Neutrophil (primary cell): ENCODE results near the gene ZBTB12.
A peak's percentile ranks its signal among the peaks of the same experiment; 100 is the strongest.

Experiments
- H3K27ac ChIP-seq: fragments of 200-600 bp; sonication (generic); 2 replicates; pipeline ENCODE4 v1.5.1; 2016; ENCODE audit warnings: mild to moderate bottlenecking, moderate library complexity
- H3K27me3 ChIP-seq: fragments of 200-600 bp; sonication (generic); 2 replicates; pipeline ENCODE4 v1.6.0; 2016; ENCODE audit warnings: mild to moderate bottlenecking
- H3K36me3 ChIP-seq: fragments of 200-600 bp; sonication (generic); 2 replicates; pipeline ENCODE4 v1.5.1; 2017
- H3K4me1 ChIP-seq, 2 experiments: fragments of 200-600 bp in 1 of 2; sonication (generic) in 1 of 2; 1 replicate in 1 of 2; 2 replicates in 1 of 2; pipeline versions ENCODE4 v1.5.1 to v1.6.1; 2013 to 2016; ENCODE audit warnings: low read depth in 1 of 2, low read length in 1 of 2, mild to moderate bottlenecking in 1 of 2, moderate library complexity in 1 of 2; ENCODE audit not compliant: control insufficient read depth in 1 of 2, insufficient read depth in 1 of 2
- H3K4me3 ChIP-seq, 2 experiments: fragments of 200-600 bp in 1 of 2; sonication (generic) in 1 of 2; 1 replicate in 1 of 2; 2 replicates in 1 of 2; pipeline ENCODE4 v1.5.1; 2013 to 2016; ENCODE audit warnings: low read depth in 1 of 2, low read length in 1 of 2, mild to moderate bottlenecking in 1 of 2, moderate library complexity in 1 of 2
- H3K9me3 ChIP-seq: fragments of 200-600 bp; sonication (generic); 2 replicates; pipeline ENCODE4 v1.5.1; 2016
- CTCF ChIP-seq: fragments of 200-600 bp; sonication (generic); IDR thresholded peaks from 2 replicates; pipeline ENCODE4 v1.5.1; 2016; ENCODE audit warnings: antibody characterized with exemption

Gene ZBTB12

GRCh38 chr6:31901415-31901952 is 402 bp downstream of the ZBTB12 start:
- H3K36me3 ChIP-seq, result no peaks in the 10 kb centered on the region
- no peak for TF ChIP-seq CTCF
- peaks cover 39% of the 10 kb centered on the region for H3K27me3 ChIP-seq
- no peaks in the 10 kb centered on the region for H3K9me3 ChIP-seq
- peaks cover 35 to 37% of the 10 kb centered on the region in 2 experiments for H3K4me1 ChIP-seq
- no peak overlapping the region for H3K27ac ChIP-seq
- peak overlapping the region; percentile 70 to 72 for H3K4me3 ChIP-seq

DNA sequence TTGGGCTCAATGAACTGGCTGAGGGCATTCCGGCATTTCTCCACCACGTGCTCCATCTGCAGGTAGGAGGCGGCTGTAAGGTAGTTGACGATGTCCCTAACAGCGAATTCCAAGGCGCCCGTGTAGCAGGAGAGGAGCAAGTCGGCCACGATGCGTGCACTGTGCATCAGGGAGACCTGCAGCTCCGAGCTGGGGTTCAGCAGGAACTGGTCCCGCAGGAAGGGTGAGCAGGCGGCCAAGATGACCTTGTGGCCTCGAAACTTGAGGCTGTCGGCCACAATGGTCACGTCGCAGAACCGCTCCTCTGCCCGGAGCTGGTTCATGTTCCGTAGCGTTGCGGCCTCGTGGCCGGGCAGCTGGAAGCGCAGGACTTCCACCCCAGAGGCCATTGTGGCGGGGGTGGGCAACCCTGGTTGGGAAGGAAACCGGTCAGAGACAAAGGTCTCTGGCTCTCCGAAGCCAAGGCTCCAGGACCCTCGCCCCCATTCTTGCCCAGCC is 920 bp downstream of the ZBTB12 start:
- no peak overlapping the region for H3K27ac ChIP-seq
- H3K9me3 ChIP-seq, result no peaks in the 10 kb centered on the region
- TF ChIP-seq CTCF, result no peak
- peaks cover 34% of the 10 kb centered on the region for H3K27me3 ChIP-seq
- H3K4me3 ChIP-seq, result peak overlapping the region; percentile 70 to 72
- H3K4me1 ChIP-seq, result peaks cover 35 to 37% of the 10 kb centered on the region in 2 experiments
- no peaks in the 10 kb centered on the region for H3K36me3 ChIP-seq

DNA sequence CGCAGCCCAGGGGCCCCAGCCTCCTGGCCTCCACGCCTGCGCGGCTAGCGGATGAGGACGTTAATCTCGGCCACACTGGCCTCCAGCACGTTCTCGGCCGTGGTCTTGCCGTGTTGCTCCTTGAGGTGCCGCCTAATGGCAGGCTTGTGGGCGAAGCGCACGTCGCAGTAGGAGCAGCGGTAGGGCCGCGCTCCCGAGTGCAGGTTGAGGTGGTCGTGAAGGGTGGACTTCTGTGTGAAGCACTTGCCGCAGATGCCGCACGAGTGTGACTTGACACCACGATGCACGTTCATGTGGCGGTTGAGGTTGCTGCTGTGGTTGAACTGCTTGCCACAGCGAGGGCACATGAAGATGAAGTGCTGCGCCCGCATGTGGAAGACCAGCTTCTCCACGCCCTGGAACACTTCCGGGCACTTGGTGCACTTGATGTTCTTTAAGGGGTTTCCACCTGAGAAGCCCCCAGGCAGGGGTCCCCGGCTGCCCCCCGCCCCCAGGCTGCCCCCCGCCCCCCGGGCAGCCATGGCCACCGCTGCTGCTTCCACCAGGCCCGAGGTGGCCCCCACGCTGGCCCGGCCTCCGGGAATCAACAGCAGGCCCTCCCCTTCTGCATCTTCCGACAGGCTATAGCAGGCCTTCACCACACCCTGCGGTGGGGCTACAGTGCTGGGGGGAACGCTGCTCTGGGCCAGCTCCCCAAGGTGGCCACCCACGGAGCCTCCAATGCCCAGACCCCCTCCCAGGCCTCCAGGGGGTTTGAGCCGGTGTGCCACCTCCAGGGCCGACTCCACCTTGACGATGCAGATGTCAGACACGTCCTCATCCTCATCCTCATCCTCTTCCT is 1.8 kb downstream of the ZBTB12 start:
- Histone ChIP-seq H3K36me3 (no peaks in the 10 kb centered on the region), H3K27ac (no peak overlapping the region), H3K9me3 (no peaks in the 10 kb centered on the region), H3K27me3 (peaks cover 26% of the 10 kb centered on the region), H3K4me1 (peaks cover 35 to 37% of the 10 kb centered on the region in 2 experiments), H3K4me3 (no peak overlapping the region)
- TF ChIP-seq CTCF, result no peak

- Histone ChIP-seq H3K27me3 (peaks cover 17% of the 10 kb centered on the region), H3K36me3 (no peaks in the 10 kb centered on the region), H3K4me3 (peak overlapping the region in 1 of 2 experiments; percentile 91), H3K9me3 (no peaks in the 10 kb centered on the region), H3K4me1 (peaks cover 35 to 37% of the 10 kb centered on the region in 2 experiments), H3K27ac (no peak overlapping the region)
- TF ChIP-seq CTCF, result no peak
Observed at GRCh38 chr6:31899215-31899614, 2.7 kb downstream of the ZBTB12 start.

- Histone ChIP-seq H3K4me1 (peaks cover 35 to 37% of the 10 kb centered on the region in 2 experiments), H3K9me3 (no peaks in the 10 kb centered on the region), H3K36me3 (no peaks in the 10 kb centered on the region), H3K27ac (peak overlapping the region; percentile 77), H3K27me3 (peaks cover 13% of the 10 kb centered on the region), H3K4me3 (peak overlapping the region; percentile 89 to 91)
- TF ChIP-seq CTCF, result no peak
Observed at GRCh38 chr6:31898383-31899011, 3.4 kb downstream of the ZBTB12 start.
